ENCODE results near the gene FBXW4.
"Not testable (repeated sequence)": the region's sequence is repeated elsewhere in the genome, so short reads cannot be mapped to it uniquely, and the experiment has no call there.

Gene FBXW4

DNA sequence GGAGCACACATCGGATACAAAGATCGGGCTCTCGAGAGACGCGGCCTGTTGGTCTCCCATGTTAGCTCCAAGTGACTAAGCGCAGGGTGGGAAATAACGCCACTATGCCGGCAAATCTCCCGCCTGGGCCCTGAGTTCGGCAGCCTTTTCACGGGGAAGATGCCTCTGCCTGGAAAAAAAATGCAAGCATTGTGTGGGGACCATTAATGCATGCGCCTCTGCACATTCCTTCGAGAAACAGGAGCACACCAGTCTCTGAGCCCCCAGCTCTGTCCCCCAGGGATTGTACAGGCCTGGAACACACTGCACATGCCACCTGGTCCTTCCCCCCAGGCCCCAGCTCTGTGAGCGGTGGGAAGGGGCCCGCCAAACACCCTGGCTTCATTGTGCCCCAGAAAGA, 44.1 kb downstream of the FBXW4 start:
- no peak overlapping the region for H3K27ac Mint-ChIP-seq
- no peaks in the 10 kb centered on the region for H3K4me1 Mint-ChIP-seq
- no peaks in the 10 kb centered on the region for H3K9me3 Mint-ChIP-seq
- H3K27me3 Mint-ChIP-seq: no peaks in the 10 kb centered on the region
- no peak overlapping the region for H3K4me3 Mint-ChIP-seq
- peaks cover 5% of the 10 kb centered on the region for H3K36me3 Mint-ChIP-seq

DNA sequence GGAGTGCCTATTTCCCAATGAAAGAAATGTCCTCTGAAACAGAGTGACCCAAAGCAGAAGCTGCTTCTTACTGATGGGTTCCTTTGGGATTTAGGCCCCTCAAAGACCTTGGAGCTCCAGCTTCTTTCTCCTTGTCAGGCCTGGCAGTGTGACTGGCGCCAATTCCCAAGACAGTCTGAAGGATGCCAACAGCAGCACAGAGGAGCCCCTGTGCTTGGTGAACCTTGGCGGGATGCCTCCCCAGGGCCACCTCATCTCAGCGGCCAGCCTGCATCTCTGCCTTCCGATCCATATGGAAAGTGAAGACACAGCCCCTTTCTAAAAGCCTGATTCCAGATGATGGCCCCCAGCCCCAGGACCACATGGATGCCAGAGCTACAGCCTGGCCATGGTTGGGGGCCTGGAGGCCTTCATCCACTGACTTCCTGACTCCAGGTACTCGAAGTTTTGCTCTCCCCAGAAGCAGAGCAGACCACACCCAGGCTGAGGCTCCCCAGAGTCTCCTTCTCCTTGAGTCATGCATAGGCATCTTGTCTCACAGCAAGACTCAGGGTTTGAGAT, 45.4 kb downstream of the FBXW4 start:
- Mint-ChIP-seq H3K27me3 (no peaks in the 10 kb centered on the region), H3K4me3 (no peak overlapping the region), H3K4me1 (peaks cover 6% of the 10 kb centered on the region), H3K36me3 (peaks cover 5% of the 10 kb centered on the region), H3K27ac (no peak overlapping the region), H3K9me3 (no peaks in the 10 kb centered on the region)

DNA sequence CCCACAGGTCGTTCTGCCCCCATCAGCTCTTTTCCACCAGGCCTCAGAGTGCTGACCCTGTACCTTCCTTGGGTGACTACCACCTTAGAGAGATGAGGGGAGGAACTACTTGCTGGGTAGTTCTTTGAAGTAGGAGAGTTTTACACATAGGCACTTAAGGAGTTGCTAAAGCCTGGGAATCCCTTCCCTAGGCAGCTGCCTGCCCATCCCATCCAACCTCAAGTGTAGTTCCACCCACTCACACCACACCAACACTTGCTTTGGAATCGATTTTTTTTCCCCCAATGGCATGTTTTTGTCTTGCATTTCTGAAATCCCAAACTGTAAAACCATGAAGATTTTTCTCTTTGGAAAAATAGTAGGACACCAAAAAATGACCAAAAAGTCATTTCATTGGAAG, 47.7 kb downstream of the FBXW4 start:
- Mint-ChIP-seq H3K4me3 (no peak overlapping the region), H3K27me3 (no peaks in the 10 kb centered on the region), H3K9me3 (no peaks in the 10 kb centered on the region), H3K4me1 (peaks cover 18% of the 10 kb centered on the region), H3K36me3 (peaks cover 7% of the 10 kb centered on the region), H3K27ac (no peak overlapping the region)

DNA sequence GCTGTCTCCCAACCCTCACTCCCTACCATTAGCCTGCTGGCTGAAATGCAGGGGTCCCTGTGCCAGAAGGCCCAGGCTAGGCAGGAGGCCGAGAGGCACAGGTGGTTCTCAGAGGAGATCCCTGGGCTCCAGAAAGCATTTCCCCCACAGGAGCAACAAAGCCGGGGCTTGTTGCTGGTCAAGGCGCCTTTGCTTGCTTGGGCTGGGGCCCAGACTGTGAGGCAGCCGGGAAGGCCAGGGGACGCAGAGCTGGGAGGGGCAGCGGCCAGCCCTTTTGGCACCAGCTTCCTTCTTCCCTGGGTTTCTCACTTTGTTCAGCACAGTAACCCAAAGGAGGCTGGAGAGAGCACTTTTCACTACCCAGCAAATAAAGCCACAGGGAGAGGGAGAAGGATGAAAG, 48.6 kb downstream of the FBXW4 start:
- H3K4me1 Mint-ChIP-seq: peaks cover 22% of the 10 kb centered on the region
- H3K36me3 Mint-ChIP-seq: peaks cover 8% of the 10 kb centered on the region
- no peak overlapping the region for H3K27ac Mint-ChIP-seq
- no peak overlapping the region for H3K4me3 Mint-ChIP-seq
- H3K9me3 Mint-ChIP-seq: no peaks in the 10 kb centered on the region
- H3K27me3 Mint-ChIP-seq: no peaks in the 10 kb centered on the region

DNA sequence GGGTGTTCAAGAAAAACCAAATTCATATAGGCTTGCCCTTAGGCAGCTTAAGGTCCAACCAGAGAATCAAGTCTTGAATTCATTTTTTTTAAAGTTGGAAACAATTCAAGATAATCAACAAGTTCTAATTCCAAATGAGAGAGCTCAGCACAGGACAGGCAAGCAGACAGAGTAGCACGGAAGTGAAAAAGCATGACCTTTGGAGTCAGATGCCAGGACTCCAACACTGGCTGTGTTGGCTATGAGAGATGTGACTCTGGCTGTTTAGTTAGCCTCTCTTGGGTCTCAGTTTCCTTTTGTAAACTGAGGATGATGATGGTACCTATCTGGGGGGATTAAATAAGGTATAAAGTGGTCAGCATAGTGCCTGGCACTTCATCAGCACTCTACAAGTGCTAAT, 49.3 kb downstream of the FBXW4 start:
- Mint-ChIP-seq H3K4me1 (peaks cover 24% of the 10 kb centered on the region), H3K36me3 (peaks cover 9% of the 10 kb centered on the region), H3K9me3 (no peaks in the 10 kb centered on the region), H3K27me3 (no peaks in the 10 kb centered on the region), H3K27ac (no peak overlapping the region), H3K4me3 (no peak overlapping the region)

DNA sequence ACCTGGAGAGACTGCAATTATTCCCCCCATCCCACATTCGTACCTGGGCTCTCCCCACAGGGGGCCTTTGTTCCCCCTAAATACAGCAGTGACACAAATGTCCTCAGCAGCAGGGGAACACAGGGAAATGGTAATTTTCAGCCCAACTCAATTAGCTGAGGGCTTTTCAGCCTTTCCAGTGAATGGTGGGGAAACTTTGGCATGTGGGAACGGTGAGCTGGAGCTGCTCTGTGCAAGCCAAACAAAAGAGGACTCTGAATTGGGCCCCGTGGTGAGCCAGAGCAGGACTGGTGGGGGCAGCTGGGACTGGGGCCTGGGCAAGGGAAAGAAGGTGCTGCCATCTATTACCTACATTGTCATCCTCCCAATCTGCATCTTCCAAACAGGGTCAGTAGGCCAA, 51.0 kb downstream of the FBXW4 start:
- Mint-ChIP-seq H3K9me3 (no peaks in the 10 kb centered on the region), H3K27me3 (no peaks in the 10 kb centered on the region), H3K36me3 (peaks cover 13% of the 10 kb centered on the region), H3K4me1 (peaks cover 27% of the 10 kb centered on the region), H3K4me3 (no peak overlapping the region), H3K27ac (no peak overlapping the region)

DNA sequence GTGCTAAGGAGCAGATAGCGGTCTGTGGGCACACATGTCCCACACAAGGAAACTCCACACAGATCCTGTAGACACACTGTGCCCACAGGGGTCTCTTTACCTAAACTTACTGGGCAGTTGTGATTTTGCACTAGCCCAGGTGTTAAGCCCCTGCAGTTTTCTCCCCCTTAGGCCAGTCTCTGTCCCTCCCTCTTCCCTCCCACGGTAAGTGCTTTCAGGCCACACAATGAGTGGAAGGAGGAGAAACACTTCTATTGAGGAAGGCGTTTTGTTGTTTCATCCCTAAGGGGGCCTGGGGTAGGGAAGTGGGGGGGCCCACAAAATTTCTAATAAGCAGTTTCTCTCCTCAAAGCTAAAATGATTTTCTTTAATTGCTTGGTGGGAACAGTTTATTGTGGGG, 51.4 kb downstream of the FBXW4 start:
- H3K27ac Mint-ChIP-seq: no peak overlapping the region
- H3K4me3 Mint-ChIP-seq: no peak overlapping the region
- peaks cover 27% of the 10 kb centered on the region for H3K4me1 Mint-ChIP-seq
- H3K36me3 Mint-ChIP-seq: peaks cover 10% of the 10 kb centered on the region
- H3K9me3 Mint-ChIP-seq: no peaks in the 10 kb centered on the region
- no peaks in the 10 kb centered on the region for H3K27me3 Mint-ChIP-seq

DNA sequence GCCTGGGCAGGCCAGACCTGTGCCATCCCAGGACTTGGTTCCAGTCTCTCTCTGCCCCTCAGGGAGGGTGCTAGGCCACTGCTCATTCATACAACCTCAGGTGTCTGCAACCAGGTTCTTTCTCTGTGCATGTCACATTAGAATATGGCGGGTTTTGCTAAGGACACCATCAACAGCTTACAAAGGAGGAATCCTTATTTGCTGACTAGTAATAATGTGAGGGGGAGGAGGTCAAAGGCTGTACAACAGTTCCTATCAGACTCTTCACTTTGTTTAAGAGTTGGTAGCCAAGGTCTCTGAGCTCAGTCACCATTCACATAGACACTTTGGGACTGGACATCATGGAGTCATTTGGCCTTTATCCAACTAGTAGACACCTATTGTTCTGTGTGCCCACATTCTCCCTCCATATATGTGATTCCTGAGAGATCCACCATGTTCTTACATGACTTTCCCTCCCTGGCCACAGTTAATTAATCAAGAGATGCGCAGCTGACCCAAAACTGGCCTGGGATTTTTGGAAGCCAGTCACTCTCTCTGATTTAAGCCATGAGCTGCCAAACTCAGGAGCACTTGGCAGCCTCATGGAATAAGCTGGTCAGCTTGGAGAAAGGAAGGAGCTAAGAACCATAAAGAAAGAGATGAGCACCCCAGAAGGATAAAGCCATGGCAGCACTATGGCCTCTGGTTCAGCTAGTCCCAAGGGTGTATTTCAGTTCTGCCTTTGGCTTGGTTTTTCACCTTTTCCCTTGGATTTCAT, 55.6 kb downstream of the FBXW4 start:
- no peaks in the 10 kb centered on the region for H3K27me3 Mint-ChIP-seq
- no peaks in the 10 kb centered on the region for H3K9me3 Mint-ChIP-seq
- peaks cover 26% of the 10 kb centered on the region for H3K4me1 Mint-ChIP-seq
- H3K4me3 Mint-ChIP-seq: no peak overlapping the region
- H3K27ac Mint-ChIP-seq: peak overlapping the region; percentile 46
- peaks cover 17% of the 10 kb centered on the region for H3K36me3 Mint-ChIP-seq

DNA sequence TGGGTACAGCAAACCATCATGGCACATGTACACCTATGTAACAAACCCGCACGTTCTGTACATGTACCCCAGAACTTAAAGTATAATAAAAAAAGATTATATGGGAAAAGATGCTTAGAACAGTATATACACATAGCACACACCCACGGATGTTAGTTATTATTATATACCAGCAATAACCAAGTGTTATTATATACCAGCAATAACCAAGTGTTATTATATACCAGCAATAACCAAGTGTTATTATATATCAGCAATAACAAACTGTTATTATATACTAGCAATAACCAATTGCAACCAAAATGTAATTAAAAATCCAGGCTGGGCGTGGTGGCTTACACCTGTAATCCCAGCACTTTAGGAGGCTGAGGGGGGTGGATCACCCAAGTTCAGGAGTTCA, 61.5 kb downstream of the FBXW4 start:
- H3K27ac Mint-ChIP-seq, H3K36me3 Mint-ChIP-seq: not testable (repeated sequence)
- H3K4me1 Mint-ChIP-seq: peaks cover 32% of the 10 kb centered on the region

DNA sequence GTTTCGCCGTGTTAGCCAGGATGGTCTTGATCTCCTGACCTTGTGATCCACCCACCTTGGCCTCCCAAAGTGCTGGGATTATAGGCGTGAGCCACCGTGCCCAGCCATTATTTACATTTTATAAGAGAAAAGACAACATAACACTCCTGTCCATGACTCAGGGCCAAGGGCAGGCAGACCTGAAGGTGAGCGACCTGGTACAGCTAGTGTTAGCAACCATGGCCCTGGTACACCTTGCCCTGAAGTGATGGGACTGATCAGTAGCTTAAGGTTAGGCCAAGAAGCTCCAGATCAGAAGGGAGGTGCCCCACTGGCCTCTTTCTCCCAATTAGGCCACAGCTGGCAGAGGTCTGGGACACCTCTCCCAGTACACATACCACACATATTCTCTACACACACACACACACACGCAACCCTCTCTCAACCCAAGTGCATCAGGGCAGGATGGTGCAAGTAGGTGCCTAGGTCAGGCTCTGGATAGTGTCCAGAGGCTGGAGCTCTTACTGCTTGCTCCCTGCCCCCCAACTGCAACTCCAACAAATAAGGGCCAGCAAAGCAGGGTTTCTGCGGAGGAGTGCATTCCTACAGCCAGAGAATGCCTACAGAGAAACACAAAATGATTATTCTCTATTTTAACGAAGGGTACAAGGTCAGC, 63.0 kb downstream of the FBXW4 start:
- Mint-ChIP-seq H3K36me3 (peaks cover 6% of the 10 kb centered on the region), H3K4me1 (peaks cover 35% of the 10 kb centered on the region), H3K9me3 (no peaks in the 10 kb centered on the region), H3K27ac (no peak overlapping the region), H3K27me3 (no peaks in the 10 kb centered on the region), H3K4me3 (no peak overlapping the region)

More for the DNA sequence above, 61.5 kb downstream of the FBXW4 start:
- H3K27me3 Mint-ChIP-seq, H3K9me3 Mint-ChIP-seq, H3K4me3 Mint-ChIP-seq: not testable (repeated sequence)

DNA sequence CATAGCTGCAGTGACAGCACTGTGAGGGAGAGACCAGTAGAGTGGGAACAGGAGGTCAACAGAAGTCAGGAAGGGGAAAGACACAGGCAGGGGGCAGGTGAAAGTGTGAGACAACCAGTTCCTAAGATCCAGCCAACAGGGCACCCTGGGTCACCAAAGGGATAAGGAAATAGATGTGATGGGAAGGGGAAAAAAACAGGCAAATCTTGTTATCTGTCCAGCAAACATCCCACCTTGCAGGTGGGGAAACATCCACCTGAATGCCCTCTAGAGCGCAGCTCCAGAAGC, 64.4 kb downstream of the FBXW4 start:
- Mint-ChIP-seq H3K9me3 (no peaks in the 10 kb centered on the region), H3K4me3 (no peak overlapping the region), H3K27me3 (no peaks in the 10 kb centered on the region), H3K27ac (no peak overlapping the region), H3K36me3 (peaks cover 8% of the 10 kb centered on the region), H3K4me1 (peaks cover 35% of the 10 kb centered on the region)

DNA sequence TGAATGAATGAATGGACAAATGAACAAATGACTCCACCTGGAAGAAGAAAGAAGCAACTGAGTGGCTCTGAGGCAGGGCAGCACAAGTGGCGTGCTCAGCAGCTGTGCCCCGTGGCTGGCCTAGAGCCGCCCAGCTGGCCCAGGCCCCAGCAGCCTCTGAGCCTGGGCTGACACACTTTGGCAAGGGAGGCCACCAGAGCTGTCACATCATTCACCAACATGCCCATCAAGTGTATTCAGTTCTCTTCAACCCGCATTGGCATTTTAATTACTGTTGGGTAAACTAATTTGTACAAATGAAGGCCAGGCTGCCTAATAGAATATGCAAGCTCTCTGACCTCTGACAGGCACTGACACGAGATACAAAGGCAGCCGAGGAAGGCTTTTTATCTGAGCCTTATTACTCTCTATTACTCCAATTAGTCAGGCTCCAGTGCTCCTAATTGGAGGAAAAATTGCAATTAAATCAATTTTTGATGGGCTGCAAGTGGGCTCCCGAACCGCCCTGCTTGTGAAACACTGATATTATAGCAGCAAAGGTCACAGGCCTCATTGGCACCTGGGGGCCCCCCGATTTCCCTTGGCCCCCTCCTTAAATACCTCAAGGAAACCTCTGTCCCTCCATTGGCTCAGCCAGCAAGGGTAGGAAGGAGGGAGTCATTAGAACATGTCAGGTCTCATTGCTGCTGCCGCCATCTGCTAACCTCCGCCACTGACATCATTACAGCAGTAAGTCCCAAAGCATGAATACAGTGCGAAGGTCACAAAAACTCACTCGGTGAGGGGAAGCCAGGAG, 64.9 kb downstream of the FBXW4 start:
- Mint-ChIP-seq H3K4me3 (no peak overlapping the region), H3K4me1 (peaks cover 35% of the 10 kb centered on the region), H3K27ac (no peak overlapping the region), H3K36me3 (peaks cover 9% of the 10 kb centered on the region), H3K27me3 (no peaks in the 10 kb centered on the region), H3K9me3 (no peaks in the 10 kb centered on the region)

DNA sequence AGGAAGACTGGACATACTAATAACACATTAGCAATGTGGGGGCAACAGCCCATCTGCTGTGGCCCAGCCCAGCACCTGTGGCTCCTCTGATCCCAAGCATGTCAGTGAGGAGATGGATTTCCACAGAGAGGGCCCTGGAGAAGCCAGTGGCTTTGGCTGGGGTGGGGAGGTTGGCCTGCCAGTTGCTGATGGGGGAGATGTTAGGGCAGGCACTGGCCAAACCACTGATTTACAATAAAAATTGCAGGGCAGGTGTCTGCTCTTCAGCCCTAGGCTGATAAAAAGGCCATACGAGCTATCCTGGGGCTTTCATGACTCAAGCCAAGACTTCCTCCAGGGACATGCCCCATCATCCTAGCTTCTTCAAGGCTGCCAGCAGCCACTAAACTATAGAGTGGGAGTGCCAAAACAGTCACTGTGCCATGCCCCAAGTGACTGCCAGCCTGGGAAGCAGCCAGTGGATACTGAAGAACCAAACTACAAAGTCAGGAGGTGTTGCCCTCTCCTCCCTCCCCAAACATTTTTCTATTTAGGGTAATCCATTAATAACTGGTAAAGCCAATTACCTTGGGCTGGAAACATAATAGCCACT, 69.1 kb downstream of the FBXW4 start:
- Mint-ChIP-seq H3K4me3 (no peak overlapping the region), H3K36me3 (peaks cover 17% of the 10 kb centered on the region), H3K27ac (peak overlapping the region; percentile 53), H3K9me3 (no peaks in the 10 kb centered on the region), H3K27me3 (no peaks in the 10 kb centered on the region), H3K4me1 (peaks cover 10% of the 10 kb centered on the region)

DNA sequence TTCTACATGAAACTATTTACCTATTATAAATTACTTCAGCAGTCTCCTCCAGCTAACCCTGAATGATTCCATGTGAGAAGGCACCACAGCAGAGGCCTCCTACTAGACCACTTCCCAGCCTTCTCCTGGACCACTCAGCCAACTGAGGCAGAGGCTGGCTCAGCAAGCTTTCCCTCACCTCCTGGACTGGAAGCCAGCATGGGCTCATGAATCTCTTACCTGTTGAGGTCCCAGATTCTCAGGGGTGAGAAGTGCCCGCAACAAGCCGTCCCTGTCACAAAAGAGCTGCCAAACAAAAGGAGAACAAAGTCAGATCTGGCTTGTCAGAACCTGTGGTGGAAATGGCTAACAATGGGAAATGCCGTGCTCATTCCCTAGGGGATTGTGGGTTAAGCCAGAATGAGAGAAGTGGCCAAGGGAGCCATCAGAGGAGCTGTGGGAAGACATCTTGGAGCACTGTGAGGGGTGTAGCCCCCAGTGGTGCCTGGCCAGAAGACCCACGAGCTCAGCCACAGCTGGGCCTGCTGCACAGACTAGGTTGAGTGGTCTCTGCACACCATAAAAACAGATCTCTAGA, 70.4 kb downstream of the FBXW4 start:
- peaks cover 3% of the 10 kb centered on the region for H3K4me1 Mint-ChIP-seq
- H3K27me3 Mint-ChIP-seq: no peaks in the 10 kb centered on the region
- peak overlapping the region; percentile 17 for H3K27ac Mint-ChIP-seq
- no peak overlapping the region for H3K4me3 Mint-ChIP-seq
- H3K36me3 Mint-ChIP-seq: peaks cover 17% of the 10 kb centered on the region
- H3K9me3 Mint-ChIP-seq: no peaks in the 10 kb centered on the region

DNA sequence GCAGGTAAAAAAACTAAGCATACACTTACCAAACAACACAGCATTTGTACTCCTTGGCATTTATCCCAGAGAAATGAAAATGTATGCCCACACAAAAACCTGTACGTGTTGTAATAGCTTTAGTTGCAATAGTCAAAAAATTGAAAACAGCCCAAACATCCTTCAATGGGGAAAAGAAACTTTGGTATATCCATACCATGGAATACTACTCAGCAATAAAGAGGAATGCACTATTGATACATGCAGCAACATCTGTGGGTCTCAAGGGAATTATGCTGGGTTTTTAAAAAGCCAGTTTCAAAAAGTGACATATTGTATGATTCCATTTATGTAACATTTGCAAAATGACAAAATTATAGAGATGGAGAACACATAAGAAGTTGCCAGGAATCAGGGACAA, 71.4 kb downstream of the FBXW4 start:
- Mint-ChIP-seq H3K27ac (peak overlapping the region; percentile 33), H3K27me3 (no peaks in the 10 kb centered on the region), H3K9me3 (no peaks in the 10 kb centered on the region), H3K36me3 (peaks cover 17% of the 10 kb centered on the region), H3K4me1 (peaks cover 3% of the 10 kb centered on the region), H3K4me3 (no peak overlapping the region)
